HUDEP-2 (cell line): ENCODE results near the gene ST3GAL5.

Experiments
- DNase-seq, 76 experiments: peaks; one replicate each; lab custom pipeline; 2025; ENCODE audit not compliant: unreplicated experiment in 76 of 76; lab: John Stamatoyannopoulos, UW

Gene ST3GAL5

DNA sequence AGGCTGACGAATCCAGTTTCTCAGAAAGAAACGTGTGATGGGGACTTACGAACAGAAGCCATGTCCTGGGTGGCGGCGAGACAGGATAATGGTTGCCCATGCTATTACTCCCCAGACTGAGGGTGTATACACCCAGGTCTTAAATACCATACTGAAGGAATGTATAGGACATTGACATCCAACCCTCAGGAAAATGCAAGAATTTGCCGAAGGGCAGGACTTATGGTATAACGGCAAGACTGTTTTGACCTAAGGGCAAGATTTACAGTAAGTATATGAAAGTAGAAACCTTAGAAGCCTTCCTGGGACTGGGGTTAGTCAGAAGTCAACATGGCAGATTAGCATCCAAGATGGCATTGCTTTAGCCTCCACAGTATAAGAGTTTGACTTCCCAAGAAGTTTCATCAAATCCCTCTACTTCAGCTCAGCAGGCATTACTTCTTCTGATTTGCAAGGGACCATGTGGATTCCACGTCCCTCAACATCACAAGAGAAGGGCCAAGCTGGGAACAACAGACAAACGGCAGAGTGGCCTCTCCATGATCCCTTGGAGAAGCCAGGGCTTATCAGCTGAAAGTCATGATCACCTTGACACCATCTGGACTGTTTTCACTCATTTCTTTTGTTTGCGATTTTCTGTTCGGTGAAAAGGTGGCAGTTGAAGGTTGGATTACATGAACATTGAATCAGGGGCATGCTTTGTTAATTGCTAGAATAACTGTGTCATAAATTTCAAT is 21.1 kb downstream of the ST3GAL5 start:
- DNase-seq = no peak

DNA sequence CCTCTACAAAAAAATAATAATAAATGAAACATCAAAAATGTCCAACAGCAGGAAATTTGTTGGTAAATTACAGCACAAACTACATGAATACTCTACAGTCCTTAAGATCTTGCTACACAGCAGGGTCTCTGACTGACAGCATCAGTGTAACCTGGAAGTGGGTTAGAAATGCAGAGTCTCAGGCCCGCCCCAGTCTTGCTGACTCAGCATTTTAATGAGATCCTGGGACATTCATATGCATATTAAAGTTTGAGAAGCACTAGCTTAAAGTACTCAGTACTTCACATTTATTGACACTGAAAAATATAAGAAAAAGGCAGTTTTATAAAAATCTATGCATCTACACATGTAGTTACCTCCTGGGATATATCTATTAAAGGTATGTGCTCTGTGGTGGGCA is 21.7 kb downstream of the ST3GAL5 start:
- DNase-seq = no peak

- DNase-seq = no peak
Observed at GRCh38 chr2:85866165-85866659, 22.6 kb downstream of the ST3GAL5 start.

GRCh38 chr2:85865539-85866164 is 23.1 kb downstream of the ST3GAL5 start:
- DNase-seq = no peak

GRCh38 chr2:85864654-85865053 is 24.1 kb downstream of the ST3GAL5 start:
- DNase-seq = no peak

DNA sequence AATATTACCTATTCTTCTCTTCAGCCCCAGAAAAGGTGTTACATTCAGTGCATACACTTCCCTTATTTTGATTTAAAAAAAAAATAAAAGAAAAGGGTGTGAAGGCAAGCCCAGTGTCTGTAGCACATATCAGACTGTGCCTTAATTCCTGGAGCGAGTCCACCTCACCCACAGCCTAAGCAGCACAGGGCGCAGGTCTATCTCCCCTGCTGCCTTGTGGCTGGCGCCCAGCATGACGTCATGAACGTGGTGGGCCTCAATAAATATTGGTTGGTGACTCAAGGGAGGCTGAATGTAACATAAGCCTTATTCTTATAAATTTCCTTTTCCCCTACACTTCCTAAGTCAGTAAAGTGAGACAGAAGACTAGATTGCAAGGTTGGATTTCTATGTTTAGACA is 26.4 kb downstream of the ST3GAL5 start:
- DNase-seq = no peak

- DNase-seq = no peak
Observed at GRCh38 chr2:85861650-85862049, 27.1 kb downstream of the ST3GAL5 start.

DNA sequence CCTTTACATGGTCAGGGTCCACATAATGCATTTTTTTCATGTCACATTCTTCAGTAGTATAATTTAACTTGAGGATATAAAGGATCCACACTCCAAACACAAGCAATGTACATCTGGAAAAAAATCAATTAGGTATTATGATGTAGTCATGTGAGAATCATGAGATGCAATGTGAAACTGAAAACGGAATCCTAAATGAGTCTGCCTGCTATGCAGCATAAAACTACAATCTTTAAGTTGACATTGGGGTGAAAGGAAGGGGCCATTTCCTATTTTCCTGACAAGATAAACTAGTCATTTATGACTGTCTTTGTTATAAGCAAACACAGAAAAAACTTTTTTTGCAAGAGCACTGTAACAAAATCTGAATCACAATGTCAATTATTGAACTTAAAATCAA is 27.6 kb downstream of the ST3GAL5 start:
- no peak for DNase-seq

DNA sequence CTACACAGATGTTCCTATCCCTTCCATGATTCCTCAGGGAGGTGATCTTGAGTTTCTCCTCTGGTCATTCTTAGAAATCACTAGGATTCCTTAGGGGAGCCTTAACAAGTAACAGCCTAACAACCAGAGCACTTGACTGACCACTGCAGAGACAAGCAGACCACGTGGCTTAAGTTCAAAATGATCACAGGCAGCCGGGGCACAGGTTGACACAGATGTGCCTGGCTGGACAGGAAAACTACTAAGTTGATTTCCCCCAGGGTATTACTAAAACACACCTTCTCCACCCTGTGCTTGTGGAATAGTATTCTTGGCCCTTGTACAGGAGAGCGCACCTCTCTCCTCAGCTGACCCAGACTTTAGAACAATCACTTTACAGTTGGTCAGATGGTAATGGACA is 29.9 kb downstream of the ST3GAL5 start:
- DNase-seq = no peak

DNA sequence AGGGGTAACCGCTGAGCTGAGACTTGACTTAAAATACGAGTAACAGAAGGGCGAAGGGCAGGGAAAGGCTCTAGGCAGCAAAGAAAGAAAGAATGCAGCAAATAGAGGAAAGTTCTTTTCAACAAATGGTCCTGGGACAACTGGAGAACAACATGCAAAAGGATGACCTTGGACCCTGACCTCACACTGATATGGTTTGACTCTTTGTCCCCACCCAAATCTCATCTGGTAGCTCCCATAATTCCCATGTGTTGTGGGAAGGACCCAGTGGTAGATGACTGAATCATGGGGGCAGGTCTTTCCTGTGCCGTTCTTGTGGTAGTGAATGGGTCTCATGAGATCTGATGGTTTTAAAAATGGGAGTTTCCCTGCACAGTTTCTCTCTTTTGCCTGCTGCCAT is 33.9 kb downstream of the ST3GAL5 start:
- DNase-seq = no peak

DNA sequence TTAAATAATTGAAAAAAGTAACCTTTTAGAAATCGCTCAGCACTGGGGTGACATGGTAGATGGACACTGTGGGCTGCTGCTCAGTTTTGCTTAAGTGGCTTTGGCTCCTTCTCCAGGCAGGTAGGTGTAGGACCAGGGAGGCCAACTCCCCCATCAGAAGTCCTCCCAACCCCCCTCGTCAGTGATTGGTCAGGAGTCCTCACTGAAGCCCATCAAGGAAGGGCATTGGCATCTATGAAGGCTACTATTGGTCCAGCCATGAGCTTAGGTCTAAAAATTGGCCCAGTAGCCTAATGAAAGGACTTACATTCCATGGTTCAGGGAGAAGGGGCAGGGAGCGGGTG is 34.7 kb downstream of the ST3GAL5 start:
- DNase-seq = no peak

GRCh38 chr2:85853499-85854165 is 35.2 kb downstream of the ST3GAL5 start:
- DNase-seq = no peak

GRCh38 chr2:85852937-85853498 is 35.8 kb downstream of the ST3GAL5 start:
- no peak for DNase-seq

GRCh38 chr2:85852152-85852840 is 36.5 kb downstream of the ST3GAL5 start:
- DNase-seq = no peak

GRCh38 chr2:85851253-85852151 is 37.3 kb downstream of the ST3GAL5 start:
- DNase-seq = no peak

GRCh38 chr2:85850451-85850850 is 38.3 kb downstream of the ST3GAL5 start:
- no peak for DNase-seq

DNA sequence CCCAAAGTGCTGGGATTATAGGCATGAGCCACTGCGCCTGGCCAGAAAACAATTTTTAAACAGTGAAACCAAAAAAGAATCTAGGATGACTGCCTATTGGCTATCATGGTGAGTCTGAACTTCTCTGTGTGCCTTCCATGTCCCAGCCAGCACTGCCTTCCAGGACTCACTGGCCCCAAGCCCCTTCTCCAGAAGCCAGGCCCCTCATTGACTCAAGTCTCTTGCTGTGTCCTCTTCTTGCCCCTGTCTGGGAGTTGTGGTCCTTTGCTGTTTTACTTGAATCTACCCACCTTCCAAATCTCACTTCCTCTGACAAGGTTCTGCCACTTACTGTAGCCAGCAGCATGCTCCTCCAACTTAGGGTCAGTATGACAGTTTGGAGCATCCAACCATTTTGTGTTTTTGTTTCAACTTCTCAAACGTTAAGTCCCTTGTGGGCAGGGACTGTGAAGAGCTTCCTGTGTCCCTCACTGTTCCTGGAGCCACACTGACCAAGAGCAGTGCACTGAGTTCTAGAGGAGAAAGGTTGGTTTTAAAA is 41.7 kb downstream of the ST3GAL5 start:
- DNase-seq = no peak

- no peak for DNase-seq
Observed at GRCh38 chr2:85846411-85846810, 42.4 kb downstream of the ST3GAL5 start.

DNA sequence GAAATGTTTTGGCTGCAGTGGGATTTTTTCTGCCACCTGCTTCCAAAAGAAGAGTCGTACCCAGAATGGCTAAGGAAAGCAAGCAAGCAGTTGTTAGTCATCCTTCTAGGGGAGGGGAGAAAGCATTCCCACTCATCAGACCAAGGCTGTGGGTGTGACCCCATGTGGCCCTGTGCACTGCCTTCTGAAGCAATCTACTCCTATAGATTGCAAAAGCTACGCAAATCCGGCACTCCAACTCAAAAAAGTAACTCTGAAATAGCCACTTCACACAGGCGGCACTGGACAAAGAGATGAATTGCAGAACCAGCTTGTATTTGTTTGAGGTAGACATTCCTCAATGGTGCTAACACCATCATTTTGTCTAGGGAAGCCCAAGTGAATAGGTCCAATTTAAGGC is 44.3 kb downstream of the ST3GAL5 start:
- no peak for DNase-seq

GRCh38 chr2:85843543-85843942 is 45.2 kb downstream of the ST3GAL5 start:
- peak in 37 of 76 experiments; percentile 1 to 51 (median 13) for DNase-seq
